T47D (cell line): Measurements from ENCODE around the gene STON1.
"Not testable (repeated sequence)": the region's sequence is repeated elsewhere in the genome, so short reads cannot be mapped to it uniquely, and the experiment has no call there.

Experiments used
- DNase-seq, 2 experiments: peaks; one replicate each; pipeline versions ENCODE4 v3.0.0 to v3.0.0-alpha.2; 2011 to 2012; ENCODE audit warnings: low read depth in 1 of 2, low spot score in 1 of 2
- JUND ChIP-seq: IDR thresholded peaks from 2 replicates; pipeline ENCODE4 v1.6.1; 2012; ENCODE audit warnings: low read depth
- in situ Hi-C: cut with HindIII; loops from 2 replicates; pipeline ENCODE4 v1.10.0; 2016; ENCODE audit warnings: low sequenced_read_pairs, low pct_unique_long_range_greater_than_20kb

Gene STON1

DNA sequence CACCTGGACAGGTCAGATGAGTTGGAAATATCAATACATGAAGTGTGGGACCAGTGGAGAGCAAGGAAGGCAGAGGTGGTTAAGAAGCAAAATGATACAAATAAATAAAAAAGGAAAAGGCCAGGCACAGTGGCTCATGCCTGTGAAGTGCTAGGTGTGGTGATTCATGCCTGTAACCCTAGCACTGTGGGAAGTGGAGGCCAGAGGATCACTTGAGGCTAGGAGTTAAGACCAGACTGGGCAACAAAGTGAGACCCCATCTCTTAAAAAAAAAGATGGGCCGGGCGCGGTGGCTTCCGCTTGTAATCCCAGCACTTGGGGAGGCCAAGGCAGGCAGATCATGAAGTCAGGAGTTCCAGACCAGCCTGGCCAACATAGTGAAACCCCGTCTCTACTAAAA, 2.9 kb downstream of the STON1 start:
- TF ChIP-seq JUND, result no peak
- in situ Hi-C loops, result no loop called here
- no peak for DNase-seq

DNA sequence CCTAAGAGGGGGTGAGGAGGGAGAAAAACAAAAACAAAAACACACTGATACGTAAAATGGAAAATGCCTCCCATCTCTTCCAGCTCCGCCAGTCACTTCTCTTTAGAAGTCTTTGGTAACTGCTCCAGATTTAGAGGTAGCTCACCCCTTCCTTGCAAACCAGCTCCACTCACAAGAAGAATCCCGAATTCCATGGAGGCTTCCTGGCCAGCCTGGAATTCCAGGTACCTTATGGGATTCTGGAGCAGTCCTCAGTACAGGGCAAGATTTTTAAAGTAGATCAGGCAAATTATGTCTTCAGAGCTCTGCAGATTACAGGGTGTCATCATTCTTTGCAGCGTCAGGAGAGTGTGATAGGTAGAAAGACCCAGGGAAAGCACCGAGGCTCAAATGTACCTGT, 4.8 kb downstream of the STON1 start:
- TF ChIP-seq JUND, result no peak
- no peak for DNase-seq
- in situ Hi-C loops, result no loop called here

DNA sequence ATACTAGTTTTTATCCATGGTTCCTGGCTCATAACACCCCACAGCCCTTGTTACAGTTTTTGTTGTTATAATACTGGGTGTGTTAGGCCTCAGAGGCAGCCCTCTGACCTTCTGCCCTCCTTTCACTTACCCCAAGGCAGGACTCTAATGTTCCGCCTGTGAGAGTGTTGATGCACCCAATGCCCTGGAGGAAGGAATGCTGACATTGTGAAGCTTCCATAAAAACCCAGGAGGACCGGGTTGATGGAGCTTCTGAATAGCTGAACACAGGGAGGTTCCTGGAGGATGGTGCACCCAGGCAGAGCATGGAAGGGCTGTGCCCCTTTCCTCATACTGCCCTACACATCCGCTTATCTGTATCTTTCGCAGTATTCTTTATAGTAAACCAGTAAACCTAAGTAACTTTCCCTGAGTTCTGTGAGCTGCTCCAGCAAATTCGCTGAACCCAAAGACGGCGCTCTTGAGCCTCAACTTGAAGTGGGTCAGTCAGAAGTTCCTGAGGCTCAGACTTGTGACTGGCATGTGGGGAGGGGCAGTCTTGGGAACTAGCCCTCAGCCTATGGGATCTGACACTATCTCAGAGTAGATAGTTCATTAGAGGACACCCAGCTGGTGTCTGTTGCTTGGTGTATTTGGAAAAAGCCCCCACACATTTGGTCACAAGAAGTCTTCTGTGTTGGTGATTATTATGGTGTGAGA, 10.4 kb downstream of the STON1 start:
- TF ChIP-seq JUND, result no peak
- DNase-seq, result no peak
- in situ Hi-C loops, result no loop called here

DNA sequence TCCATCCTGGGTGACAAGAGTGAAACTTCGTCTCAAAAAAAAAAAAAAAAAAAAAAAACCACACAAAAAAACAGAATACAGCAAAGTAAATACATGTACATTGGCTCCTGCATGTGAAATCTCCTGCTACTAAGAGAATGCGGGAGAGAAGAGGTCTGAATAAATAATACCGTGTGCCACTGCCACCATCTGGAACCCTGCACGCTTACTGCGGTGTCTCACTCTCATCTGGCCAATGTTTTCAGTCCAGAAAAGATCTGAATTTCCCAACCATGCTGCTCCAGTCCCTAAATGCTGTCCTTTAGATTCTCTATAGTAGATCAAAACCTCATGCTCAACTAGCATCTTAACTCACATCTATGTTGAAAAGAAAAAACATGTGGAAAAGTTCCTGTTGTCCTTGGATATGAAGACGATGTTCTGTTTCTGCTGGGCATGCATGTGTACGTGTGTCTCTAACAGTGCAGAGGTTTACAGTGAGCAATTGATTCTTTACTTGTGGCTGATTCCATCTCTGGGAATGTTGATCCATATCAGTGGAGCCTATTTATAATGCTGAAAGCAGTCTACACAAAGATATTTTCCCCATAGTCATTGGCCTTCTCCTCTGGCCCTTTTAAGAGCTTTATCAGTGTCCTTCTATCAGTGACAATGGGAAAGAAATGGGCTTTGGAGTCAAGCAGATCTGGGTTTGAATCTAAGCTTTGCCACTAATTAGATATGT, 11.9 kb downstream of the STON1 start:
- peak in 1 of 2 experiments; percentile 7 for DNase-seq
- TF ChIP-seq JUND, result no peak
- in situ Hi-C loops, result no loop called here

DNA sequence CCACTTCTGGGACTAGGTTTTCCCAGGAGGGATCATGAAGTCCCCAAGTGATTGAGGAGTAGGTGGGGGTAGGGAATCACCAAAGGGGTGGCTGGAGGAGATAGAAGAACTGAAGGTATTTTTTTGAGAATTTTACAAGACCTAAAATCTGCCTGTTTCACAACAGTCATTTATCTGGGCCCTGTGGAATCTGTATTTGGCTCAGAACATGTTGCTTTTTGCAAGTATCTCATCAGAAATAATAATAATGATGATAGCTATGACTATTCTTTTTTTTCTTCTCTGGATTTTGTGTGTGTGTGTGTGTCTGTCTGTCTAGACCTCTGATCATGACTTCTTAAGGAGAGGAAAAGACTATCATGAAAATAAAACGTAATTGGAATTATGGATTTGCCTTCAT, 13.9 kb downstream of the STON1 start:
- no peak for TF ChIP-seq JUND

DNA sequence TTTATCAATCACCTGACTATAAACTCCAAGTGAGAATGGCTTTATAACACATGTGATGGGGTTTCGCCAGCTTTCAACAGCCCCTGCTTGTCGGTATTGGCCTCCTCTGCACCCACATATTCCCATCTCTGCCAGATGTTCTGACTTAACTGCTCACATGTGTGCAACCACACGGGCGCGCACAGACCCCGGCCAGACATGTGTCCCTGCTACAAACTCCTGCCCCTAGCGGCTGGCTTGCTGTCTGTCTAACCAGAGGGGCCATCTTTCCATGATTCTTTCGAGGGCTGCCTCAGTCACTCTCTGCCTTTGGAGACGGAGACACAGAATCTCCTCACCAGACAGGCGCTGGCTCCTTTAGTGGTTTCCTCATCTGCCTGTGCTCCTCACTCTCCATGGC, 15.3 kb downstream of the STON1 start:
- in situ Hi-C loops, result no loop called here
- DNase-seq, result no peak
- no peak for TF ChIP-seq JUND

More for the DNA sequence above, 13.9 kb downstream of the STON1 start:
- no peak for DNase-seq
- in situ Hi-C loops, result no loop called here

DNA sequence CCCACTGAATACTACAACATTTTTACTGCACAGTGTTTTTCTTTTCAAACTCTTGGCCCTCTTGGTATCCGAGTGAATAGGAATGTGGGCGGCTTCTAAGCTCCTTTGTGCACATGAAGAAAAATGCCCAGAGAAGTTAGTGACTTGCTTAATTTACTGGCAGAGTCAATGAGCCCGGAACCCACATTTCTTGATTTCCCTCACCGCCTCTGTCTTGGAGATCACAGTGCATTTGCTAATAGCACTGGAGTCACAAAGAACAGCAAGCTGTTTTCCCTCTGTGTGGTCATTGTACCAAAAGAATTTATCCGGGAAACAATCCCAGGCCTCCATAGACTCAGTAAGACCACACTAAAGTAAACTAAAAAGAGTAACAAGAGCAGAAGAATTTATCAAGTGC, 18.9 kb downstream of the STON1 start:
- no peak for TF ChIP-seq JUND
- no peak for DNase-seq
- in situ Hi-C loops, result no loop called here

DNA sequence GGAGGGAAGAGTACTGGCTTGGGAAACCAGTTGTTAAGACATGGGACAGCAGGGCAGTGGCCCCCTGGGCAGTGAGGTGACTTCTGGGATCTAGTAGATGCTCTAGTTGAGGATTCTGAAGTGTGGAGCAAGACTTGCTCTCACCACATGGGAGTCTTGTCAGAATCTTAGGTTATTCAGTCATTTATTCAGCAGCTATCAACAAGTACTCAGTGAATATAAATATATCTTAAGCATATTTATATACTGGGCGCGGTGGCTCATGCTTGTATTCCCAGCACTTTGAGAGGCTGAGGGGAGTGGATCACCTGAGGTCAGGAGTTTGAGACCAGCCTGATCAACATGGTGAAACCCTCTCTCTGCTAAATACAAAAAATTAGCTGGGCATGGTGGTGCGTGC, 20.0 kb downstream of the STON1 start:
- in situ Hi-C loops, result no loop called here
- TF ChIP-seq JUND, result no peak
- no peak for DNase-seq

DNA sequence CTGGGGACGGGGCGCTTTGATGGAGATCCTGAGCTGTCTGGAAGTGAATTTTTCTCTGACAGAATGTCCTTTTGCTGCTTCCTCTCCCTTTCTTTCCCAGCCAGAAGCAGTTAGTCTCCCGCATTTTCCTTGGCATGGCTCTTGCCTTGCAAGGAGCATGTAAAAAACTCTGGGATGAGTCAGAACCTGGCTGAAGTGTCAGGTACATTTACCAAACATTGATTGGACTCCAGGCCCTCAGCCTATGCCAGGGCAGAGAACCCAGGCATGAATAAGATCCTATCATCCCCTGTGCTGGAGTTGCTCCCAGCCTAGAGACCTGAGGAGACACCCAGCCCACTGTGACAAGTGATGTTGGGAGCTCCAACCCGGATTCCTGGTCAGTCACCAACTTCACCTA, 21.6 kb downstream of the STON1 start:
- no peak for DNase-seq
- no peak for TF ChIP-seq JUND
- in situ Hi-C loops, result no loop called here

DNA sequence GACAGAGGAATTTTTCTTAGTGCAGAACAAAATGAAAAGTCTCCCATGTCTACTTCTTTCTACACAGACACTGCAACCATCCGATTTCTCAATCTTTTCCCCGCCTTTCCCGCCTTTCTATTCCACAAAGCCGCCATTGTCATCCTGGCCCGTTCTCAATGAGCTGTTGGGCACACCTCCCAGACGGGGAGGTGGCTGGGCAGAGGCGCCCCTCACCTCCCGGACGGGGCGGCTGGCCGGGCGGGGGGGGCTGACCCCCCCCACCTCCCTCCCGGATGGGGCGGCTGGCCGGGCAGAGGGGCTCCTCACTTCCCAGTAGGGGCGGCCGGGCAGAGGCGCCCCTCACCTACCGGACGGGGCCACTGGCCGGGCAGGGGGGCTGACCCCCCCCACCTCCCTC, 25.1 kb downstream of the STON1 start:
- DNase-seq, result not testable (repeated sequence)

DNA sequence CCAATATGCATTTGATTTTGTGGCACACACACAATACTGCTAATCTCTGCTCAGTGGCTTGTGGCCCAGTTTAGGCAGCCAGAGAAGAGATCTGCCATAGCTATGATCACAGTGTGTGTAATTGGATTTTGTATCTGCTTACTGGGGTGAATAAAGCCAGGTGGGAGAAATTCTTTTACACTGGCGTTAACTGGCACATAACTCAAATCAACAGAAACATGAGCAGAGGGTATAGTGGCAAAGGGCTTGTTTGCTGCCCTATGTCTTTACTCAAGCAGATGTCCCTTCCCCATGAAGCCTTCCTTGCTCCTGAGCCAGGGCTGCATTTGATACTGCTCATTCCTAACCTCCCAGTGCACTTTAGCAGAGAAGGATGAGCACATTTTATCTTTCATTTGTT, 28.5 kb downstream of the STON1 start:
- in situ Hi-C loops, result no loop called here

More for the DNA sequence above, 25.1 kb downstream of the STON1 start:
- in situ Hi-C loops, result not testable (repeated sequence)

DNA sequence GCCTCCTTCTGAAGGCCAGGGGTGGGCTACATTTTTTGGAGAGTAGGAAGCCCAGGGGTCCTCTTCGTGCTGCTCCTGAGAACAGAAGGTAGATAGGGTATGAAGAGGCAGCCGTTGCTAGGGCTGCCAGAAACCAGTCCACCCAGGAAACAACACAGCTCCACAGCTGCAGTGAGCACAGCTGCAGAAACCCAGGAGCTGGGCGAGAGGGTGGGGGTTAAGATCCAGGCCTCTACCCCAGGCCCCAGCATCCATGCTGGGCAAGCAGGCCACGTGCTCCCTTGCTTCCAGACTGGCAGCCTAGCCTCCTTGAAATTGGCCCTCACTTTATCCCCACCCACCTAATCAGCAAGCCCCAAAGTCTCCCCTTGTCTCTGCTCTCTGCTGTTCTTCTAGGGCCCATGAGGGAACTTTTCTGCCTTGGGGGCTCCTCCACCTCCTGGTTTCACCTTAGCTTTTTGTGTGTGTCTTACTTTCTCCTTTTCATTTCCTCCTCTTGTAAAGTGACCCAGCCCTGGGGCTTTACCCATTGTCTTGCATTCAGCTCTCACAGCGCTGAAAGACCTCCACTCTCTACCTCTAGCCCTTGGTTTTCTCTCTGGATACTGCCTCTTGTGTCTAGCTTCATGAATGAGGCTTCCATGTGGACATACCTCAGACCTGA, 30.7 kb downstream of the STON1 start:
- in situ Hi-C loops, result no loop called here
- TF ChIP-seq JUND, result no peak
- DNase-seq, result no peak

More for the DNA sequence above, 28.5 kb downstream of the STON1 start:
- no peak for DNase-seq
- TF ChIP-seq JUND, result no peak

DNA sequence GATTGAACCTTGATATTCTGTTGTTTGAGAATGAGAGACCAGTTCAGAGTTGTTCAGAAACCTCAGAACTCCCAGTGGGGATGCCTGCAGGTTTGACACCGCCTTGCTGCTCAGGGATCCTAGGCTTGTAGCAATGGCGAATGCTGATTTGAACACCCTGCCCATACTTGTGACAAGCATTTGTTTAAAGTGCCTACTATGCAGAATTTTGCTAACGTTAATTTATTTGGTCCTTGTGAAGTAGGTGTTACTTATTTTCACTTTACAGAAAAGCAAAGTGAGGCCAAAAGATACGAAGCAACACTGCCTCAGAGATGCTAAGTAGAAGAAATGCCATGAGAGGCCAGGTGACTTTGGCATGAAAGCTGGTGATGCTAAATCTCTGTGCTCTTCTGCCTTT, 32.3 kb downstream of the STON1 start:
- no peak for TF ChIP-seq JUND
- in situ Hi-C loops, result no loop called here
- no peak for DNase-seq
